GM19468 (cell line): ENCODE results near the gene CST2.
"Not testable (repeated sequence)": the region's sequence is repeated elsewhere in the genome, so short reads cannot be mapped to it uniquely, and the experiment has no call there.

Source experiments
- ATAC-seq: cut with Tn5 transposase; IDR thresholded peaks from one replicate; pipeline ENCODE4 v1.9.1; 2021; ENCODE audit warnings: mild to moderate bottlenecking, moderate library complexity, moderate number of reproducible peaks; ENCODE audit not compliant: unreplicated experiment; ENCODE audit errors: extremely low read depth

The CST2 gene

GRCh38 chr20:23811559-23811958 lies 15.0 kb downstream of the CST2 start:
- ATAC-seq, result not testable (repeated sequence)

GRCh38 chr20:23810349-23810748 lies 16.2 kb downstream of the CST2 start:
- not testable (repeated sequence) for ATAC-seq

DNA sequence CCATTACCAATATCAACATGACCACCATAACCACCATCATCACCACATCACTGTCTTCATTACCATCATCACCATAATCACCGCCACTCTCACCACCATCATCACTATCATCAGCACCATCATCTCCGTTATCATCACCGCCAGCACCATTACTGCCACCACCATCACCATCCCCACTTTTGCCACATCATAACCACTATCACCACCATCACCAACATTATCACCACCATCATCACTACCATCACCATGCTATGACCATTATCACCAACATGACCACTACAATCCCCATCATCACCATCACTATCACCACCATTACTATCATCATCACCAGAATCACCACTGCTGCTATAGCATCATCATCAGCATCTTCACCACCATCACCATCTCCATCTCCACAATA lies 25.7 kb downstream of the CST2 start:
- no peak for ATAC-seq

DNA sequence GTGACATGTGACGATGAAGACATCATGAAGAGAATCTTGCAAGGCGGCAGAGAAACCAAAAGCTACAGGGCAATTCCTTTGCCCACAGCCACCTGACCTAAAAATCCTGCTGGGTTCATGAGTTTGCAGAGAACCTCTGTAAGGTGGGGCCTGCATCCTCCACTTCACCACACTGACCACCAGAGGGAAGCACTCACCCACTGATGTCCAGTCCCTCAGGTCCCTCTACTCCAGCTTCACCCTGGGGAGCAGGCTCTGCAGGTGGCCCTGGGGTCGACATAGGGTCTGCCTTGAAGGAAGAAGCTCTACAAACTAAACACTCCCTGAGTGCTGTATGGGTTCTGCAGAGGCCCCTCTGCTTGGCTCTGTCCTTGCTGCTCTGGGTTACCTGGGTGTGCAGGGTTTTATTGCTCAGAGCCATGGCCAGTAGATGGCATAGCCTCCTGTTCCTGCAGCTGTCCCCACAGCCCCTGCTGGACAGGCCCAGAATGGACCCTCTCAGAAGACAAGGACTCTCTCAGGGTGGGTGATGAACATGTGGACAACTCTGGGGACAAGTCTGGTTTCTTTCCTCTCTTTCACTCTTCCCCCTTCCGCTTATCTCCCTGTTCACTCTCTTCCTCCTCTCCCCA lies 27.2 kb downstream of the CST2 start:
- not testable (repeated sequence) for ATAC-seq

- no peak for ATAC-seq
Observed at GRCh38 chr20:23795526-23795925, 31.0 kb downstream of the CST2 start.

DNA sequence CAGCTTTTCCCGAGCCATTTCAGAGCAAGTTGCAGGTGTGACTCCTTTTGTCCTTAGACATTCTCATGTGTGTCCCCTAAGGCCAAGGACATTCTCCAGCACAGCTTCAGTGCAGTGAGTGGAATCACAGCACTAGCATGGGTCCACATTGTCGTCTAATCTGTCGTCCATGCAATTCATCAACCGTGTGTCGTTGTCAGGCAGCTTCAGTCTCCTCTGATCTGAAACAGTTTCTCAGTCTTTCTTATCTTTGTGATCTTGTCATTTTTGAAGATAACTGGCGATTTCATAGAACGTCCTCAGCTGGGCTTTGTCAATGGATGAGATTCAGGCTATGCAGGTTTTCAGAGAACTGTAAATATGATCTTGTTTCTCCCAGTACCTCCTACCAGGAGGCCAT lies 31.7 kb downstream of the CST2 start:
- no peak for ATAC-seq

- ATAC-seq, result no peak
Observed at GRCh38 chr20:23794065-23794464, 32.5 kb downstream of the CST2 start.

GRCh38 chr20:23783447-23783846 lies 43.1 kb downstream of the CST2 start:
- ATAC-seq, result no peak

DNA sequence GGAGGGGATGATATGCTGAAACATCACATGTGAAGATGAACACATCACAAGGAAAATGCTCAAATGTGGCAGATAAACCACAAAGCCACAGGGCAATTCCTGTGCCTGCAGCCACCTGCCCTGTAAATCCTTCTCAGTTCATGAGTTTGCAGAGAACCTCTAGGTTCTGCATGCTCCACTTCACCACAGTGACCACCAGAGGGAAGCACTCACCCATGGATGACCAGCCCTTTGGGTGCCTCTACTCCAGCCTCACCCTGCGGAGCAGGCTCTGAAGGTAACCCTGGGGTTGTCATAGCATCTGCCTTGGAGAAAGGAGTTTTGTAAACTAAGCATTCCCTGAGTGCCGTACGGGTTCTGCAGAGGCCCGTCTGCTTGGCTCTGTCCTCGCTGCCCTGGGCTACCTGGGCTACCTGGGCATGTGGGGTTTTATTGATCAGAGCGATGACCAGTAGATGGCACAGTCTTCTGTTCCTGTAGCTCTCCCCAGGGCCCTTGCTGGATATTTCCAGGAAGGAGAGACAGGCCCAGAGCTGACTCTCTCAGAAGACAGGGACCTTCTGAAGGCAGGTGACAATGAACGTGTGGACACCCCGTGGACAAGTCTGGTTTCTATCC lies 44.1 kb downstream of the CST2 start:
- no peak for ATAC-seq

GRCh38 chr20:23778676-23779075 lies 47.9 kb downstream of the CST2 start:
- not testable (repeated sequence) for ATAC-seq

- ATAC-seq, result not testable (repeated sequence)
Observed at GRCh38 chr20:23777380-23777779, 49.1 kb downstream of the CST2 start.

GRCh38 chr20:23776067-23776771 lies 50.3 kb downstream of the CST2 start:
- no peak for ATAC-seq

DNA sequence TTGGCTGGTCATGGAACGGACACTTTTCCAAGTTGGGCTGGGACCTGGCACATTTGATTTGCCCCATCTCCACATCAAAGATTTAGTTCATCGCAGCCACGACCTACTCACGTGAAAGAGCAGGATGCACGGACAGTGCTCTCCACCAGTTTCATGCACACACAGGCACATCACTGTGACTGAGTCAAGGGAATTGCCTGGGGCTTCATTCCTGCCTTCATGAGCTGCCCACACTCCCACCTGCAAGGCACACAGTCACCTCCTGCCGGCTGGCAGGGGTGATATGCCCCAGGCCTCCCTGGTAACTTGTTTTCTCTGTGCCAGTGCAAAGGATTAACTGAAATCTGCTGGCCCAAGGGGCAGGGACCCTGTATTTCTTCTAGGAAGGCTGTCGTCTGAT lies 52.4 kb downstream of the CST2 start:
- ATAC-seq, result no peak
